H9 (cell line): ENCODE measurements around the gene LTV1. TPM values are rescaled to one million over a fixed set of nuclear protein-coding genes. Genes with fewer than 3 reads are reported as not detected.

Source experiments
- DNase-seq: peaks from one replicate; pipeline ENCODE4 v3.0.0-alpha.2; 2017
- H2AFZ ChIP-seq: one replicate; pipeline ENCODE4 v1.6.1; 2013; ENCODE audit warnings: mild to moderate bottlenecking, low read length, control low read depth, moderate library complexity
- H2AK5ac ChIP-seq: 2 replicates; pipeline ENCODE4 v1.6.1; 2013; ENCODE audit warnings: low read length, control low read depth, mixed read lengths; ENCODE audit not compliant: insufficient read length
- H2BK120ac ChIP-seq: one replicate; pipeline ENCODE4 v1.6.1; 2013; ENCODE audit warnings: low read depth, mild to moderate bottlenecking, low read length, control low read depth, inconsistent platforms; ENCODE audit not compliant: poor library complexity, severe bottlenecking
- H2BK12ac ChIP-seq: 2 replicates; pipeline ENCODE4 v1.6.1; 2013; ENCODE audit warnings: low read length, control low read depth, mixed read lengths, low read depth; ENCODE audit not compliant: insufficient read length
- H2BK15ac ChIP-seq: 2 replicates; pipeline ENCODE4 v1.6.1; 2013; ENCODE audit warnings: low read depth, low read length, control low read depth
- H2BK20ac ChIP-seq: one replicate; pipeline ENCODE4 v1.6.1; 2013; ENCODE audit warnings: low read depth, mild to moderate bottlenecking, low read length, control low read depth, inconsistent platforms; ENCODE audit not compliant: poor library complexity, severe bottlenecking
- H2BK5ac ChIP-seq: 2 replicates; pipeline ENCODE4 v1.6.1; 2013; ENCODE audit warnings: low read length, control low read depth, mixed read lengths; ENCODE audit not compliant: insufficient read length
- H3K14ac ChIP-seq: 2 replicates; pipeline ENCODE4 v1.6.1; 2013; ENCODE audit warnings: low read length, control low read depth; ENCODE audit not compliant: insufficient read depth
- H3K18ac ChIP-seq: 2 replicates; pipeline ENCODE4 v1.6.1; 2013; ENCODE audit warnings: low read depth, mild to moderate bottlenecking, mixed read lengths, low read length, control low read depth; ENCODE audit not compliant: insufficient read length
- H3K23ac ChIP-seq: 2 replicates; pipeline ENCODE4 v1.6.1; 2013; ENCODE audit warnings: low read length, control low read depth, mixed read lengths, low read depth; ENCODE audit not compliant: insufficient read length
- H3K23me2 ChIP-seq: 2 replicates; pipeline ENCODE4 v1.6.1; 2013; ENCODE audit warnings: low read depth, mild to moderate bottlenecking, mixed read lengths, low read length, control low read depth; ENCODE audit not compliant: insufficient read length, poor library complexity, severe bottlenecking
- H3K27ac ChIP-seq: 2 replicates; pipeline ENCODE4 v1.5.1; 2013; ENCODE audit warnings: low read length, control low read depth, mixed read lengths, low read depth; ENCODE audit not compliant: insufficient read length
- H3K27me3 ChIP-seq: 2 replicates; pipeline ENCODE4 v1.6.1; 2013; ENCODE audit warnings: low read length, control low read depth, inconsistent platforms; ENCODE audit not compliant: insufficient read depth
- H3K4ac ChIP-seq: 2 replicates; pipeline ENCODE4 v1.6.1; 2013; ENCODE audit warnings: low read depth, mild to moderate bottlenecking, control low read depth, inconsistent platforms, low read length, moderate library complexity
- H3K4me1 ChIP-seq: 2 replicates; pipeline ENCODE4 v1.6.1; 2013; ENCODE audit warnings: low read length, control low read depth, inconsistent platforms; ENCODE audit not compliant: insufficient read depth
- H3K4me2 ChIP-seq: 2 replicates; pipeline ENCODE4 v1.6.1; 2013; ENCODE audit warnings: low read length, control low read depth, mixed read lengths; ENCODE audit not compliant: insufficient read length, insufficient read depth
- H3K56ac ChIP-seq: 2 replicates; pipeline ENCODE4 v1.6.1; 2013; ENCODE audit warnings: low read depth, mild to moderate bottlenecking, mixed read lengths, low read length, control low read depth; ENCODE audit not compliant: insufficient read length
- H3K79me1 ChIP-seq: 2 replicates; pipeline ENCODE4 v1.6.1; 2013; ENCODE audit warnings: low read depth, mild to moderate bottlenecking, moderate library complexity, low read length, control low read depth, inconsistent platforms; ENCODE audit not compliant: insufficient read depth, poor library complexity, severe bottlenecking
- H3K79me2 ChIP-seq: 2 replicates; pipeline ENCODE4 v1.6.1; 2013; ENCODE audit warnings: low read length, control low read depth, inconsistent platforms; ENCODE audit not compliant: insufficient read depth
- H3K9ac ChIP-seq: 2 replicates; pipeline ENCODE4 v1.6.1; 2013; ENCODE audit warnings: low read length, control low read depth, mixed read lengths; ENCODE audit not compliant: insufficient read length; ENCODE audit errors: extremely low read depth
- H3K9me3 ChIP-seq: one replicate; pipeline ENCODE4 v1.6.1; 2013; ENCODE audit warnings: low read depth, low read length, inconsistent platforms; ENCODE audit not compliant: control insufficient read depth
- H3T11ph ChIP-seq: one replicate; pipeline ENCODE4 v1.6.1; 2013; ENCODE audit warnings: mild to moderate bottlenecking, low read length, control low read depth, inconsistent platforms
- H4K20me1 ChIP-seq: one replicate; pipeline ENCODE4 v1.6.1; 2013; ENCODE audit not compliant: control insufficient read depth, insufficient read length, insufficient read depth
- H4K5ac ChIP-seq: 2 replicates; pipeline ENCODE4 v1.6.1; 2013; ENCODE audit warnings: low read depth, mild to moderate bottlenecking, mixed read lengths, low read length, control low read depth; ENCODE audit not compliant: insufficient read length
- H4K8ac ChIP-seq: replicated peaks from 2 replicates; pipeline ENCODE4 v1.6.1; 2013; ENCODE audit warnings: low read length, control low read depth, mixed read lengths, low read depth; ENCODE audit not compliant: insufficient read length
- H4K91ac ChIP-seq: 2 replicates; pipeline ENCODE4 v1.6.1; 2013; ENCODE audit warnings: low read depth, mild to moderate bottlenecking, moderate library complexity, mixed read lengths, low read length, control low read depth; ENCODE audit not compliant: insufficient read length
- H3K27ac Mint-ChIP-seq, 3 experiments: 2 replicates in 2 of 3; 3 replicates in 1 of 3; pipeline ENCODE4 v1.8.0; 2020 to 2021; ENCODE audit warnings: mixed read lengths in 3 of 3, mild to moderate bottlenecking in 1 of 3, moderate library complexity in 1 of 3
- H3K27me3 Mint-ChIP-seq: 2 replicates; pipeline ENCODE4 v1.8.0; 2021; ENCODE audit warnings: low read depth, mild to moderate bottlenecking, moderate library complexity, mixed read lengths
- H3K36me3 Mint-ChIP-seq, 3 experiments: 2 replicates in 2 of 3; 3 replicates in 1 of 3; pipeline ENCODE4 v1.8.0; 2020 to 2021; ENCODE audit warnings: low read depth in 3 of 3, mixed read lengths in 3 of 3; ENCODE audit not compliant: insufficient read depth in 1 of 3
- H3K4me1 Mint-ChIP-seq, 2 experiments: 2 replicates each; pipeline ENCODE4 v1.8.0; 2020; ENCODE audit warnings: mixed read lengths in 2 of 2
- H3K4me3 Mint-ChIP-seq, 2 experiments: 2 replicates in 1 of 2; 3 replicates in 1 of 2; pipeline ENCODE4 v1.8.0; 2020 to 2021; ENCODE audit warnings: mild to moderate bottlenecking in 2 of 2, mixed read lengths in 2 of 2, moderate library complexity in 1 of 2
- H3K9me3 Mint-ChIP-seq, 2 experiments: 2 replicates in 1 of 2; 3 replicates in 1 of 2; pipeline ENCODE4 v1.8.0; 2020; ENCODE audit warnings: mild to moderate bottlenecking in 2 of 2, mixed read lengths in 2 of 2, moderate library complexity in 1 of 2
- CTCF ChIP-seq: fragments of 200-600 bp; sonication (generic); conservative IDR thresholded peaks from 3 replicates; pipeline ENCODE4 v1.8.0; 2021; ENCODE audit warnings: antibody characterized with exemption, mild to moderate bottlenecking
- WGBS: extraction: QIAGEN DNeasy Blood & Tissue Kit; methylation state at CpG from one replicate; pipeline ENCODE4 v1.1.7; 2013; ENCODE audit warnings: missing lambda C conversion rate, low lambda C conversion rate, mixed read lengths; ENCODE audit not compliant: insufficient read length; ENCODE audit errors: extremely low coverage; 5-methylcytosine and 5-hydroxymethylcytosine counted together
- total RNA-seq: library from RNA; stranded (reverse); gene quantifications from 2 replicates; pipeline ENCODE4 v1.2.1, GENCODE V29; 2021

The LTV1 gene
- total RNA-seq, 1 experiment from 2014 or later: 62.9 TPM

GRCh38 chr6:143878272-143878760 lies 35.2 kb downstream of the LTV1 start:
- H3K23ac ChIP-seq: no peak overlapping the region
- H2BK5ac ChIP-seq: no peak overlapping the region
- no CpG with 5 or more reads among the region's 3 CpGs for WGBS
- H2AFZ ChIP-seq: no peak overlapping the region
- no peak overlapping the region for H2BK15ac ChIP-seq
- H2AK5ac ChIP-seq: no peak overlapping the region
- Mint-ChIP-seq H3K27me3 (no peaks in the 10 kb centered on the region; the same call in none of the 2 replicates), H3K4me1 (no peaks in the 10 kb centered on the region), H3K9me3 (peaks cover 15 to 27% of the 10 kb centered on the region in 2 experiments), H3K36me3 (peaks cover 3 to 12% (median 8%) of the 10 kb centered on the region in 3 experiments; a peak in 6 of 7 replicates), H3K27ac (no peak overlapping the region), H3K4me3 (no peak overlapping the region)
- no peaks in the 10 kb centered on the region for H3K79me2 ChIP-seq
- no peaks in the 10 kb centered on the region for H4K20me1 ChIP-seq
- no peak overlapping the region for H3K56ac ChIP-seq
- no peak overlapping the region for H4K91ac ChIP-seq
- no peak overlapping the region for H3K4ac ChIP-seq
- H2BK12ac ChIP-seq: no peak overlapping the region
- H3K79me1 ChIP-seq: no peaks in the 10 kb centered on the region
- no peak overlapping the region for H4K8ac ChIP-seq
- no peaks in the 10 kb centered on the region for H3K27me3 ChIP-seq
- no peak for TF ChIP-seq CTCF
- no peak overlapping the region for H2BK20ac ChIP-seq
- H3K9me3 ChIP-seq: no peaks in the 10 kb centered on the region
- DNase-seq: no peak
- H3K18ac ChIP-seq: no peak overlapping the region
- H3T11ph ChIP-seq: no peak overlapping the region
- no peak overlapping the region for H3K4me2 ChIP-seq
- no peak overlapping the region for H3K27ac ChIP-seq
- H3K14ac ChIP-seq: no peak overlapping the region
- no peak overlapping the region for H4K5ac ChIP-seq
- H3K9ac ChIP-seq: no peak overlapping the region
- no peak overlapping the region for H2BK120ac ChIP-seq
- H3K4me1 ChIP-seq: no peaks in the 10 kb centered on the region
- peaks cover 3% of the 10 kb centered on the region for H3K23me2 ChIP-seq
